ENCODE measurements around the gene TFB2M. TPM values are rescaled to one million over a fixed set of nuclear protein-coding genes. Genes with fewer than 3 reads are reported as not detected.

The TFB2M gene
- total and polyA plus RNA-seq, 2 of the 13 experiments (the other 11 are each of a cell fraction or from before 2014, with no cell fraction given) = 15.7 to 31.4 TPM

DNA sequence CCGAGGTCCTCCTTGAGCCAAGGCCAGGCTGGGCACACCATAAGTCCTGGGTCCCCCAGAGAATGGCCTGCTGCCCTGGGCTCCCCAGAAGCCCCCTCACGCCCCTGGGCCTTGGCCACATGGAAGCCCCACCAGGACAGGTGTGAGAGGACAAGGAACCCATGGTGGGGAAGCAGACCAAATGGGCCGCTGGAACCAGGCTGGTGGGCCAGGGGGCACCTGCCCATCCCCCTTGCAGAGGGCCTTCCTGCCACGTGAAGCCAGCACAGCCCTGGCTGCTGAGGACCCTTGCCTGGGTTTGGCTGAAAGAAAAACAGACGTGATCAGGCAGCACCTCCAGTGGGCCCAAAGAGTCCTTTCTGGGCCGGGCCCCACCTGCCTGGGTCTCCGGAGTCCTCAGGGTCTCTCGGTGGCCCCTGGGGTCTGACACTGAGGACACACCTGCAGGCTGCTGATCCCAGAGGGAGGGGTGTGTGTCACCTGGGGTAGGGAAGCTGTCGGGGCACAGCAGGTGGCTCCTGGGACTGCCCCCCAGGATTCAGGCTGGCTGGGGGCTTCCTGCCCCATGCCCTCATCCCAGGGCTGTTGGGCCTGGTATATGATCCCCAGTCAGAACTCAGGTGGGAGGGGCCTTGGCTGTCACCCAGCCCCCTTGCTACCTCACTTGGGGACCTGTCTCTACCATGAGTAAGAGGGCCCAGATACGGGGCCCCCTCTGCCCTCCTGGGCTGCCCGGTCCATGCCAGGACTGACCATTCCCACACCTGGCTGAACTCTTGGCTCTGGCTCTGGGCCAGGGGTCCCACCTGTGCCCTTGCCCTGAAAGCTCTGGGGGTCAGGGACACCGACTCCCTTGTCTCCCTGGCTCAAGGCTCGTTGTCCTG, 55.7 kb downstream of the TFB2M start:
- BruUV-seq (replicated peaks) = no TSS peak

DNA sequence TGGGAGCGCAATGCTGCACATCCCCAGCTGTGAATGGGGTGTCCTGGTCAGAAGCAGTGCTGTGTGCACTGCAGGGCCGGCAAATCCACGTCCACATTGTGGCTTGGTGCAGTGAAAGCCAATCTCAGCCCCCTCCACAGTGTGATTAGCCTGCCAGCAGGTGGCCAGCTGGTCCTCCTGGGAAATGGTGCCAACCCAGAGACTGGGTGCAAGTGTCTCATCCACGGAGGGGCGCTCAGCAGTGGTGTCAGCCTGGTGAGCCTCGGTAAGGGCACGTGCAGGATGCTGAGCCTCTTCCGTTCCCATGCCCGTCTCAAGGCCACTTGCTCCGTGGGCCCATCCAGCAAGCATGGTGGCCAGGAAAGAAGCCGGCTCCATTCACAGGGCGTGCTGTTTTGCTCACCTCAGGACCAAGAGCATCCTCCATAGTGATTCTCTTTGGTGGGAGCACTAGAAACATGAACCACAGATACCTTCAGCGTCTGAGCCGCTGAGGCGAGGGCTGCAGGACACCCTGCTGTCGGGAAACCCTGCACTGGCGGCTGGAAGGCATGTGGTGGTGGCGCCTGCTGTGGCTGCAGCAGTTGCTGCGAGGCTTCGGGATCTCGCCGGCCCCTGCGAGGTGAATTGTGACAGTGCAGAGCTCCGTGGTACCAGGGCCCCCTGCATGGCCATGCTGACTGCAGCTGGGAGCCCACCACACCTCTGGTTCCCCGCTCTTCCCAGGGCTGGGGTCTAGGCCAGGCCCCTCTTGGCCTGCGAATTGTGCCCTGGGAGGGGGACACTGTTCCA, 57.0 kb downstream of the TFB2M start:
- no peak overlapping the region for H3K9ac ChIP-seq (ENCODE audit: insufficient read depth, low read depth, low read length)
- 78% methylated on average over 10 of the region's 26 CpGs for WGBS (ENCODE audit: low lambda C conversion rate)
- peak; percentile 4; the same call in 2 of the 3 replicates for ATAC-seq
- peak overlapping the region; percentile 29; the same call in 1 of the 2 replicates for H3K4me2 ChIP-seq (ENCODE audit: low read depth, low read length)
- in situ Hi-C loops (cut with HindIII; ENCODE audit: extremely low pct_ligation_motif_present, low pct_unique_long_range_greater_than_20kb) (no loop called here), intact Hi-C loops (cut with micrococcal nuclease; ENCODE audit: unreplicated experiment) (loop anchor here (5.0 kb wide), 1 partner anchor 188 kb away; no protein-coding TSS in a partner anchor)
- peaks cover 58% of the 10 kb centered on the region for H3K4me1 ChIP-seq (ENCODE audit: insufficient read depth, low read length)
- CTCF ChIA-PET (ENCODE audit: low intra/inter-chr PET ratio, low total read pairs) = no interaction called here
- no peak overlapping the region for H3K27ac ChIP-seq (ENCODE audit: extremely low read length, insufficient read depth, low read length)
- no peak overlapping the region for H3K4me3 ChIP-seq (replicated peaks in 1 of 3; ENCODE audit: insufficient read depth in 1 of 3, low read depth in 2 of 3, low read length in 3 of 3)
- peaks cover 7% of the 10 kb centered on the region for H3K79me2 ChIP-seq (ENCODE audit: insufficient read depth, low read length)
- peaks cover 0 to 1% of the 10 kb centered on the region in 2 experiments; a peak in 2 of 5 replicates for H3K27me3 ChIP-seq (ENCODE audit: control insufficient read depth in 1 of 2, insufficient read depth in 2 of 2, low read length in 2 of 2)
- POLR2A ChIA-PET = no interaction called here
- no TSS peak for BruUV-seq (replicated peaks)
- H3K9me3 ChIP-seq (ENCODE audit: low read length) = no peaks in the 10 kb centered on the region
- H4K20me1 ChIP-seq (ENCODE audit: insufficient read depth, low read length) = no peaks in the 10 kb centered on the region
- no peaks in the 10 kb centered on the region for H3K36me3 ChIP-seq (replicated peaks in 1 of 2; ENCODE audit: control insufficient read depth in 1 of 2, insufficient read depth in 2 of 2, low read length in 2 of 2)
- FAIRE-seq = no peak
- no peak for DNase-seq (ENCODE audit: low spot score)
- H2AFZ ChIP-seq (ENCODE audit: low read length) = no peak overlapping the region
- TF ChIP-seq ZNF790 (CRISPR knock-in tag; IDR thresholded peaks at IDR 0.05; ENCODE audit: borderline replicate concordance) = no peak
- TF ChIP-seq, protein P1, sequence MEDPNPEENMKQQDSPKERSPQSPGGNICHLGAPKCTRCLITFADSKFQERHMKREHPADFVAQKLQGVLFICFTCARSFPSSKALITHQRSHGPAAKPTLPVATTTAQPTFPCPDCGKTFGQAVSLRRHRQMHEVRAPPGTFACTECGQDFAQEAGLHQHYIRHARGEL (CRISPR knock-in tag; IDR thresholded peaks at IDR 0.05) = 0 out of 2 replicates have a peak, but pooled peaks have one; percentile 21
- TF ChIP-seq ZNF614 (CRISPR knock-in tag; IDR thresholded peaks at IDR 0.05; ENCODE audit: borderline replicate concordance) = no peak
- TF ChIP-seq HOXA3 (CRISPR knock-in tag; IDR thresholded peaks at IDR 0.05) = no peak
- no peak for TF ChIP-seq ZNF329 (CRISPR knock-in tag; IDR thresholded peaks at IDR 0.05; ENCODE audit: low read depth)
- TF ChIP-seq ZNF121 (CRISPR knock-in tag; IDR thresholded peaks at IDR 0.05) = no peak
- TF ChIP-seq, protein P2, sequence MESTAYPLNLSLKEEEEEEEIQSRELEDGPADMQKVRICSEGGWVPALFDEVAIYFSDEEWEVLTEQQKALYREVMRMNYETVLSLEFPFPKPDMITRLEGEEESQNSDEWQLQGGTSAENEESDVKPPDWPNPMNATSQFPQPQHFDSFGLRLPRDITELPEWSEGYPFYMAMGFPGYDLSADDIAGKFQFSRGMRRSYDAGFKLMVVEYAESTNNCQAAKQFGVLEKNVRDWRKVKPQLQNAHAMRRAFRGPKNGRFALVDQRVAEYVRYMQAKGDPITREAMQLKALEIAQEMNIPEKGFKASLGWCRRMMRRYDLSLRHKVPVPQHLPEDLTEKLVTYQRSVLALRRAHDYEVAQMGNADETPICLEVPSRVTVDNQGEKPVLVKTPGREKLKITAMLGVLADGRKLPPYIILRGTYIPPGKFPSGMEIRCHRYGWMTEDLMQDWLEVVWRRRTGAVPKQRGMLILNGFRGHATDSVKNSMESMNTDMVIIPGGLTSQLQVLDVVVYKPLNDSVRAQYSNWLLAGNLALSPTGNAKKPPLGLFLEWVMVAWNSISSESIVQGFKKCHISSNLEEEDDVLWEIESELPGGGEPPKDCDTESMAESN (CRISPR knock-in tag; conservative IDR thresholded peaks at IDR 0.05) = no peak
- TF ChIP-seq ERF (CRISPR knock-in tag; IDR thresholded peaks at IDR 0.05) = no peak
- TF ChIP-seq POLR2A (IDR thresholded peaks at IDR 0.05; ENCODE audit: insufficient read depth in 1 of 2, low read depth in 2 of 2, low read length in 2 of 2) = no peak

More for the DNA sequence above, 55.7 kb downstream of the TFB2M start:
- ATAC-seq = no peak
- no peak overlapping the region for H3K4me2 ChIP-seq (ENCODE audit: low read depth, low read length)
- no peak overlapping the region for H3K27ac ChIP-seq (ENCODE audit: extremely low read length, insufficient read depth, low read length)
- ChIA-PET POLR2A (no interaction called here), CTCF (ENCODE audit: low intra/inter-chr PET ratio, low total read pairs) (no interaction called here)
- DNase-seq (ENCODE audit: low spot score) = no peak
- intact Hi-C loops (cut with micrococcal nuclease; ENCODE audit: unreplicated experiment) (no loop called here), in situ Hi-C loops (cut with HindIII; ENCODE audit: extremely low pct_ligation_motif_present, low pct_unique_long_range_greater_than_20kb) (no loop called here)
- H3K79me2 ChIP-seq (ENCODE audit: insufficient read depth, low read length) = peaks cover 7% of the 10 kb centered on the region
- peaks cover 7% of the 10 kb centered on the region for H3K9me3 ChIP-seq (ENCODE audit: low read length)
- no peak for TF ChIP-seq ZNF264 (CRISPR knock-in tag; IDR thresholded peaks at IDR 0.05)
- TF ChIP-seq, protein P3, sequence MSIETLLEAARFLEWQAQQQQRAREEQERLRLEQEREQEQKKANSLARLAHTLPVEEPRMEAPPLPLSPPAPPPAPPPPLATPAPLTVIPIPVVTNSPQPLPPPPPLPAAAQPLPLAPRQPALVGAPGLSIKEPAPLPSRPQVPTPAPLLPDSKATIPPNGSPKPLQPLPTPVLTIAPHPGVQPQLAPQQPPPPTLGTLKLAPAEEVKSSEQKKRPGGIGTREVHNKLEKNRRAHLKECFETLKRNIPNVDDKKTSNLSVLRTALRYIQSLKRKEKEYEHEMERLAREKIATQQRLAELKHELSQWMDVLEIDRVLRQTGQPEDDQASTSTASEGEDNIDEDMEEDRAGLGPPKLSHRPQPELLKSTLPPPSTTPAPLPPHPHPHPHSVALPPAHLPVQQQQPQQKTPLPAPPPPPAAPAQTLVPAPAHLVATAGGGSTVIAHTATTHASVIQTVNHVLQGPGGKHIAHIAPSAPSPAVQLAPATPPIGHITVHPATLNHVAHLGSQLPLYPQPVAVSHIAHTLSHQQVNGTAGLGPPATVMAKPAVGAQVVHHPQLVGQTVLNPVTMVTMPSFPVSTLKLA (IDR thresholded peaks at IDR 0.05) = peak; percentile 19; the same call in 1 of the 2 replicates
- H3K27me3 ChIP-seq (ENCODE audit: control insufficient read depth in 1 of 2, insufficient read depth in 2 of 2, low read length in 2 of 2) = peaks cover 0 to 1% of the 10 kb centered on the region in 2 experiments; a peak in 2 of 5 replicates
- H2AFZ ChIP-seq (ENCODE audit: low read length) = no peak overlapping the region
- 30% methylated on average over 5 of the region's 13 CpGs for WGBS (ENCODE audit: low lambda C conversion rate)
- no peaks in the 10 kb centered on the region for H3K36me3 ChIP-seq (replicated peaks in 1 of 2; ENCODE audit: control insufficient read depth in 1 of 2, insufficient read depth in 2 of 2, low read length in 2 of 2)
- no peak overlapping the region for H3K4me3 ChIP-seq (replicated peaks in 1 of 3; ENCODE audit: insufficient read depth in 1 of 3, low read depth in 2 of 3, low read length in 3 of 3)
- no peaks in the 10 kb centered on the region for H4K20me1 ChIP-seq (ENCODE audit: insufficient read depth, low read length)
- peaks cover 58% of the 10 kb centered on the region for H3K4me1 ChIP-seq (ENCODE audit: insufficient read depth, low read length)
- no peak for FAIRE-seq
- H3K9ac ChIP-seq (ENCODE audit: insufficient read depth, low read depth, low read length) = no peak overlapping the region
